Eye (tissue), 1 donor: ENCODE results near the gene CCDC157.
A peak's percentile ranks its signal among the peaks of the same experiment; 100 is the strongest.

Experiments
- DNase-seq: peaks from one replicate; pipeline ENCODE4 v3.0.0-alpha.2; 2015

Gene CCDC157

GRCh38 chr22:30356449-30357235 is at the start of gene CCDC157, which contains the start of gene SF3A1:
TSS of gene CCDC157 (plus strand) at chr22:30357007. CDS start at chr22:30366001, 8,994 bp downstream.
TSS of gene SF3A1 (minus strand) at chr22:30356894. CDS start at chr22:30356792, 102 bp downstream.
- peak; percentile 97 for DNase-seq

GRCh38 chr22:30307041-30307574 is 49.7 kb upstream of the CCDC157 start:
- DNase-seq: no peak

- no peak for DNase-seq
Observed at GRCh38 chr22:30308093-30308492, 48.7 kb upstream of the CCDC157 start.

- peak; percentile 35 for DNase-seq
Observed at GRCh38 chr22:30308518-30309230, 48.1 kb upstream of the CCDC157 start.

GRCh38 chr22:30309951-30310741 is 46.7 kb upstream of the CCDC157 start:
- no peak for DNase-seq

- peak; percentile 16 for DNase-seq
Observed at GRCh38 chr22:30310881-30311771, 45.7 kb upstream of the CCDC157 start.

- DNase-seq: no peak
Observed at GRCh38 chr22:30312053-30312452, 44.8 kb upstream of the CCDC157 start.

- no peak for DNase-seq
Observed at GRCh38 chr22:30313527-30314363, 43.1 kb upstream of the CCDC157 start.

GRCh38 chr22:30314915-30315314 is 41.9 kb upstream of the CCDC157 start:
- DNase-seq: no peak

- DNase-seq: no peak
Observed at GRCh38 chr22:30315962-30316576, 40.7 kb upstream of the CCDC157 start.

GRCh38 chr22:30317778-30318177 is 39.0 kb upstream of the CCDC157 start:
- DNase-seq: no peak

- DNase-seq: no peak
Observed at GRCh38 chr22:30318799-30319419, 37.9 kb upstream of the CCDC157 start.

- DNase-seq: no peak
Observed at GRCh38 chr22:30320021-30320556, 36.7 kb upstream of the CCDC157 start.

- no peak for DNase-seq
Observed at GRCh38 chr22:30321461-30321860, 35.3 kb upstream of the CCDC157 start.

GRCh38 chr22:30323246-30323645 is 33.6 kb upstream of the CCDC157 start:
- no peak for DNase-seq

- no peak for DNase-seq
Observed at GRCh38 chr22:30324014-30324730, 32.6 kb upstream of the CCDC157 start.

GRCh38 chr22:30325065-30325720 is 31.6 kb upstream of the CCDC157 start:
- DNase-seq: peak; percentile 19

- DNase-seq: peak; percentile 9
Observed at GRCh38 chr22:30325724-30326254, 31.0 kb upstream of the CCDC157 start.
